IPS-18c (cell line): ENCODE data around the gene UNKL.
"Not testable (repeated sequence)": the region's sequence is repeated elsewhere in the genome, so short reads cannot be mapped to it uniquely, and the experiment has no call there.

ENCODE experiments used
- H3K4me3 ChIP-seq: 2 replicates; pipeline ENCODE4 v1.7.0; 2013; ENCODE audit warnings: low read depth, mild to moderate bottlenecking, low read length, moderate library complexity; ENCODE audit not compliant: insufficient read depth
- H3K9me3 ChIP-seq: one replicate; pipeline ENCODE4 v1.6.1; 2013; ENCODE audit warnings: mild to moderate bottlenecking, low read length, moderate library complexity; ENCODE audit not compliant: control insufficient read depth, insufficient read depth

The UNKL gene

DNA sequence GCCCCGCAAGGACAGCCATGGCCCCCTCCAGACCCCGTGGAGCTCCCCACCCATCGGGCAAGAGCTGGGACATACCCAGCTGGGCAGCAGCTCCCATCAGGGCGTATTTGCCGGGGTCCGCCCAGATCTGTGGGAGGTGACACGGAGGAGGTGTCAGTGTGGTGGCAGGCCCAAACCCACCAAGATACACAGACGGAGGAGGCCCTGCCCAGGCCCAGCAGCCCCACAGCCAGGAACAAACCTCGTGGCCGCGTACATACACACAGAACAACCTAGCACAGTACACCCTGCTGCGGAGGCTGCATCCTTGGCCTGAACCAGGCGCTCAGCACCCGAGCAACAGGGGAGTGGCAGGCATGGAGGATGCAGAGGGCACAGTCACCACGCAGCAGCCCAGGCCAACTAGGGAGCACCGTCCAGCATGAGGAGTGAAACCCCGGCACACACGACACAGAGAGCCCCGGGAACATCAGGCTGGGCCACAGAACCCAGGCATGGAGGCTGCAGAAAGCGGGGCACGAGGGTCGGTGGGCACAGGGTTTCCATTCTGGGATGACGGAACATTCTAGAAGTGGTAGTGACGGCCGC is 34.8 kb upstream of the UNKL start:
- no peaks in the 10 kb centered on the region for H3K9me3 ChIP-seq
- no peak overlapping the region for H3K4me3 ChIP-seq

GRCh38 chr16:1448536-1449116 is 34.1 kb upstream of the UNKL start:
- Histone ChIP-seq H3K9me3 (no peaks in the 10 kb centered on the region), H3K4me3 (no peak overlapping the region)

GRCh38 chr16:1447965-1448364 is 33.5 kb upstream of the UNKL start:
- Histone ChIP-seq H3K9me3 (no peaks in the 10 kb centered on the region), H3K4me3 (no peak overlapping the region)

GRCh38 chr16:1446296-1447080 is 32.0 kb upstream of the UNKL start:
- Histone ChIP-seq H3K4me3 (no peak overlapping the region), H3K9me3 (no peaks in the 10 kb centered on the region)

DNA sequence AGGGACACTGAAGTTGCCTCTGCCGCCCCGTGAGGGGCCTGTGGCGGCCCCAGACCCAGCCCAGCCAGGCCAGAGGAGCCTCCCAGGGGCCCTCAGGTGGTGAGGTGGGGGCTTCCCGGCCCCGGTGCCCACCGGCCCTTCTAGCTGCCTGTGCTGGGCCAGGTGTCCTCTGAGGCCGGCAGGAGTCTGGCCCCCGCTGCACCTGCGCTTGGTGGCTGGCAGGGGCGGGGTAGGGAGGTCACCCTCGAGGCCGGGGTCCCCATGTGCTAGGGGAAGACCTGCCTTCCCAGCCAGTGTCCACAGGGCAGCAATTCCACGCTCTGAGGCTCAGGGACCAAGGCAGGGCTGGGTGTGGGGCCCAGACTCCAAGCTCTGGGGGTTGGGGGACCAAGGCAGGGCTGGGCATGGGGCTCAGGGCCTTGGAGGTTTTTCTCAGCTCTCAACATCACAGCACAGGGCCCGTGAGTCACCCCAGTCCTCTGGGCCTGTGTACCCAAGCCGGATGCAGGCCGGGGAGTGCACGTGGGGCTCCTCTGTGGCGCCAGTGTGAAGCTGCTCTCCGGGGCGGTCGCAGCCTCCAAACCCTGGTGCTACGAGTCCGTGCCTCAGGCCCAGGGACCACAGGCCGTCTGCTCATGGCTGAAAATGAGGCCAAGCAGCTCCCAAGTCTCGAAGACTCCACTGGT is 31.2 kb upstream of the UNKL start:
- Histone ChIP-seq H3K9me3 (no peaks in the 10 kb centered on the region), H3K4me3 (no peak overlapping the region)

- Histone ChIP-seq H3K4me3 (no peak overlapping the region), H3K9me3 (no peaks in the 10 kb centered on the region)
Measured at GRCh38 chr16:1444730-1445517, 30.4 kb upstream of the UNKL start.

- Histone ChIP-seq H3K9me3 (no peaks in the 10 kb centered on the region), H3K4me3 (no peak within 1 kb of the TSS)
Measured at GRCh38 chr16:1443980-1444729, 29.7 kb upstream of the UNKL start, which contains the start of gene CCDC154. CCDC154 (minus strand) TSS chr16:1444556; CDS start chr16:1444322, 234 bp downstream.

DNA sequence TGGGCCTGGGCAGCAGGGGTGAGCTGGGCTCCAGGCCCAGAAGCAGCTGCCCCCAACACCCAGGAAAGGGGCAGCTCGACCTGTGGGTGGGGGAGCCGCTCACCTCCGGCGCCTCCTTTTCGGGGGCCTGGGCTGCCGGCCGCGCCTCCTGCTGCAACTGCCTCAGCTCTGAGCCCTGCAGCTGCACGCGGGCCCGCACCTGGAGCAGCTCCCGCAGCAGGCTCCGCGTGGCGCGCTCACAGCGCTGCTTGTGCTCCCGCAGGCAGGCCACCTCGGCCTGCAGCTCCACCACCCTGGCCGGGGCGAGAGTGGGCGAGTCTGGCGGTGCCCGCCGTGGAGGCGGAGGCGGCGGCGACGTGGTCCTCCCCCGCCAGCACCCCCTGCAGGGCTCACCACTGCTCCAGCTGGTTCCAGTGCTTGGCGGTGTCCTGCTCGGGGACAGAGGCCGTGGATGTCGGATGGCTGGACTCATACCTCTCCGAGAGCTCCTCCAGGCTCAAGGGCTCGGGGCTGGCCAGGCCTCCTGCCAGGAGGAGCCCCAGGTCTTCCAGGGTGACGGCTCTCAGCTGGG is 29.0 kb upstream of the UNKL start:
- Histone ChIP-seq H3K4me3 (no peak overlapping the region), H3K9me3 (no peaks in the 10 kb centered on the region)

- Histone ChIP-seq H3K4me3 (no peak overlapping the region), H3K9me3 (no peaks in the 10 kb centered on the region)
Measured at GRCh38 chr16:1442697-1443096, 28.2 kb upstream of the UNKL start.

DNA sequence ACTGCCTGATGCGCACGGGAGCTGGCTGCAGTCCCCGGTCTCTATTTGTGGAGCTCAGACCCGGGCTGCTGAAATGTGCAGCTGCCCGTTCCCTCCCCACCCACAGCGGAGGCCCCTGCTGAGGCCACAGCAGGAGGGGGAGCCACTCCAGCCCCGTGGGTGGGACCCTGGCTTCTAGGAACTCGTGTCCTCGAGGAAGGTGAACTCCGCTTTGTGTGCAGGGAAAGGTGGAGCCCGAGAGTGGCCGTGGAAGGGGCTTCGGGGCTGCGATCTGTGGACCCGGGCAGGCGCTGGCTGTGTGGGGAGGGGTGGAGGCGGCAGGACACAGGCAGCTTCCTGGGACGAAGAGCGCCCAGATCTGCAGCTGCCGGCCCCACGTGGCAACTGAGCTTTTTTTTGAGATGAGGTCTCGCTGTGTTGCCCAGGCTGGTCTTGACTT is 26.9 kb upstream of the UNKL start:
- H3K9me3 ChIP-seq: no peaks in the 10 kb centered on the region
- H3K4me3 ChIP-seq: no peak overlapping the region

DNA sequence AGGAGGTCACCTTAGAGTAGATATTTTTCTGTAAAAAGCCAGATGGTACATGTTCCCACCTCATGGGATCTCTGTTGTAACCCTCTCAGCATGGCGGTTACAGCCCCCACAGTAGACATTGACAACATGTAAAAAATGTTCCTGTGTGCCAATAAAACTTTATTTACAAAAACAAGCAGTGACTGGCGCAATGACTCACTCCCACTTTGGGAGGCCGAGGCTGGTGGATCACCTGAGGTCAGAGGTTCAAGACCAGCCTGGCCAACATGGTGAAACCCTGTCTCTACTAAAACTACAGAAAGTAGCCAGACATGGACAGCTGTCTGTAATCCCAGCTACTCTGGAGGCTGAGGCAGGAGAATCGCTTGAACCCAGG is 25.2 kb upstream of the UNKL start:
- not testable (repeated sequence) for H3K4me3 ChIP-seq, H3K9me3 ChIP-seq

GRCh38 chr16:1439058-1439698 is 24.7 kb upstream of the UNKL start:
- Histone ChIP-seq H3K4me3 (no peak overlapping the region), H3K9me3 (no peaks in the 10 kb centered on the region)

GRCh38 chr16:1438229-1439057 is 23.9 kb upstream of the UNKL start:
- Histone ChIP-seq H3K4me3 (no peak overlapping the region), H3K9me3 (no peaks in the 10 kb centered on the region)

DNA sequence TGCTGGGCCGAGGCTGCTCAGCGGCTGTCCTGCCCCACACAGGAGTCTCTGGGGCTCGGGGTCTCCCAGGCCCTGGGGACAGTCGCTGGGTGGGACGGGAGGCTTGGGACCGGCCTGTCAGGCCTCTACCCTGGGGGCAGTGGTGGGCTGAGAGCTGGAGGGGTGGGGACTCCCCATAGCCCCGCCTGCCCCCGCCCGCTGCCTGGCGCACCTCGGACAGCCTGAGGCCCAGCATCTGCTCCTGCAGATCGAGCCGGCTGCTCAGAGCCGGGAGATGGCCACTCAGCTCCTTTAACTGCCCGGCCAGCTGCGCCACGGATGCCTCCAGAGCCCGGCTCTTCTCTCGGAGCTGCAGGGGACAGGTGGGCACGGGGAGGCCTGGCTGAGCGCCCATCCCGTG is 23.1 kb upstream of the UNKL start:
- H3K4me3 ChIP-seq: no peak overlapping the region
- H3K9me3 ChIP-seq: no peaks in the 10 kb centered on the region

GRCh38 chr16:1436731-1437355 is 22.3 kb upstream of the UNKL start:
- no peak overlapping the region for H3K4me3 ChIP-seq
- H3K9me3 ChIP-seq: no peaks in the 10 kb centered on the region
